A549 (cell line): ENCODE data around the gene PTPRG. TPM values are rescaled to one million over a fixed set of nuclear protein-coding genes. Genes with fewer than 3 reads are reported as not detected.

Experiments
- ATAC-seq, 2 experiments: fragments of 200-7000 bp in 1 of 2; fragments of >200 bp in 1 of 2; cut with Nextera tagmentation in 1 of 2; cut with Tn5 transposase in 1 of 2; 3 replicates each; pipeline versions ENCODE4 v1.8.0 to v1.9.1; 2018 to 2020; ENCODE audit warnings: mild to moderate bottlenecking in 1 of 2, moderate library complexity in 1 of 2
- CTCF ChIA-PET: fragments of 300-600 bp; sonication (Branson Sonifier 250); formaldehyde crosslinking; extraction: SDS; loops from one replicate; lab custom pipeline; 2021; ENCODE audit warnings: antibody characterized with exemption, inconsistent platforms; lab: Yijun Ruan, JAX
- POLR2A ChIA-PET: fragments of 350-600 bp; formaldehyde crosslinking; extraction: SDS; loops from one replicate; lab custom pipeline; 2021; ENCODE audit warnings: antibody characterized with exemption, inconsistent platforms; lab: Yijun Ruan, JAX
- DNase-seq, 2 experiments: peaks; one replicate each; pipeline versions ENCODE4 v3.0.0 to v3.0.0-alpha.2; 2011 to 2016; ENCODE audit warnings: low read depth in 1 of 2, low spot score in 1 of 2
- FAIRE-seq: peaks from 2 replicates; lab custom pipeline; 2011; peaks lifted over from hg19 to GRCh38; lab: Jason Lieb, UNC
- H3K27ac ChIP-seq, 2 experiments: fragments of >200 bp; sonication (Bioruptor Twin); formaldehyde crosslinking; 3 replicates each; pipeline ENCODE4 v1.5.1; 2016 to 2017
- H3K4me1 ChIP-seq: fragments of >200 bp; sonication (Bioruptor Twin); formaldehyde crosslinking; 3 replicates; pipeline ENCODE4 v1.6.1; 2016
- H3K4me2 ChIP-seq: fragments of >200 bp; sonication (Bioruptor Twin); formaldehyde crosslinking; 3 replicates; pipeline ENCODE4 v1.6.1; 2016
- H3K4me3 ChIP-seq: fragments of >200 bp; sonication (Bioruptor Twin); formaldehyde crosslinking; 3 replicates; pipeline ENCODE4 v1.5.1; 2016
- H3K9me3 ChIP-seq: fragments of >200 bp; sonication (Bioruptor Twin); formaldehyde crosslinking; 3 replicates; pipeline ENCODE4 v1.6.1; 2016
- ATOH8 ChIP-seq: fragments of 250-450 bp; sonication (Bioruptor Pico); IDR thresholded peaks from 2 replicates; pipeline ENCODE4 v1.5.0; 2020; ENCODE audit warnings: low read depth, mild to moderate bottlenecking, moderate library complexity
- CBX2 ChIP-seq: fragments of 200-600 bp; sonication (generic); IDR thresholded peaks from 2 replicates; pipeline ENCODE4 v1.6.1; 2016; ENCODE audit warnings: low read depth, mild to moderate bottlenecking, borderline replicate concordance
- CHD2 ChIP-seq: fragments of 150-350 bp; IDR thresholded peaks from 2 replicates; pipeline ENCODE4 v1.6.1; 2014; ENCODE audit warnings: low read length; ENCODE audit not compliant: partially characterized antibody
- EHMT2 ChIP-seq: fragments of 200-600 bp; sonication (generic); IDR thresholded peaks from 2 replicates; pipeline ENCODE4 v1.6.1; 2016; ENCODE audit warnings: antibody characterized with exemption, low read depth, mild to moderate bottlenecking, moderate library complexity
- FOSL2 ChIP-seq, 2 experiments: fragments of 450-650 bp in 1 of 2; fragments of >200 bp in 1 of 2; sonication (Bioruptor Twin) in 1 of 2; formaldehyde crosslinking; IDR thresholded peaks; 2 replicates each; pipeline versions ENCODE4 v1.5.0 to v1.6.1; 2016 to 2020; ENCODE audit warnings: mild to moderate bottlenecking in 1 of 2, moderate library complexity in 1 of 2
- GATA3 ChIP-seq: IDR thresholded peaks from 2 replicates; pipeline ENCODE4 v1.6.1; 2012; ENCODE audit warnings: borderline replicate concordance
- HDAC2 ChIP-seq: fragments of 200-600 bp; sonication (generic); IDR thresholded peaks from 2 replicates; pipeline ENCODE4 v1.6.1; 2016
- HOXA7 ChIP-seq: fragments of 250-450 bp; sonication (Bioruptor Pico); IDR thresholded peaks from 2 replicates; pipeline ENCODE4 v1.5.0; 2020; ENCODE audit warnings: mild to moderate bottlenecking, moderate library complexity
- JUN ChIP-seq, 2 experiments: fragments of >200 bp; sonication (Bioruptor Twin); formaldehyde crosslinking; IDR thresholded peaks; 2 replicates in 1 of 2; 3 replicates in 1 of 2; pipeline ENCODE4 v1.6.1; 2016 to 2017
- JUNB ChIP-seq: fragments of >200 bp; sonication (Bioruptor Twin); formaldehyde crosslinking; IDR thresholded peaks from 2 replicates; pipeline ENCODE4 v1.6.1; 2016
- MAZ ChIP-seq: fragments of 150-350 bp; IDR thresholded peaks from 2 replicates; pipeline ENCODE4 v1.6.1; 2014; ENCODE audit warnings: antibody characterized with exemption, low read depth, low read length, borderline replicate concordance
- MYC ChIP-seq: IDR thresholded peaks from 2 replicates; pipeline ENCODE4 v1.6.1; 2012; ENCODE audit warnings: mild to moderate bottlenecking, inconsistent platforms, low read length, improper control_type of control experiment, borderline replicate concordance
- POLR2AphosphoS2 ChIP-seq: conservative IDR thresholded peaks from 2 replicates; pipeline ENCODE4 v1.6.1; 2012; ENCODE audit warnings: low read length, improper control_type of control experiment, inconsistent platforms
- RARB ChIP-seq: fragments of 250-450 bp; sonication (Bioruptor Pico); IDR thresholded peaks from 2 replicates; pipeline ENCODE4 v1.8.0; 2021; ENCODE audit warnings: mild to moderate bottlenecking, moderate library complexity
- RNF2 ChIP-seq: fragments of 200-600 bp; sonication (generic); IDR thresholded peaks from 2 replicates; pipeline ENCODE4 v1.6.1; 2016; ENCODE audit warnings: low read depth, mild to moderate bottlenecking, antibody characterized with exemption, moderate library complexity, borderline replicate concordance
- SMC3 ChIP-seq: fragments of >200 bp; sonication (Bioruptor Twin); formaldehyde crosslinking; IDR thresholded peaks from 3 replicates; pipeline ENCODE4 v1.6.1; 2018; ENCODE audit warnings: inconsistent platforms
- TFCP2L1 ChIP-seq: fragments of 250-450 bp; sonication (Bioruptor Pico); IDR thresholded peaks from 2 replicates; pipeline ENCODE4 v1.5.0; 2021; ENCODE audit warnings: mild to moderate bottlenecking
- TP53 ChIP-seq: fragments of 250-450 bp; sonication (Bioruptor Pico); IDR thresholded peaks from 2 replicates; pipeline ENCODE4 v1.5.0; 2021; ENCODE audit warnings: mild to moderate bottlenecking, moderate library complexity
- ZFP36 ChIP-seq: fragments of 450-650 bp; IDR thresholded peaks from 2 replicates; pipeline ENCODE4 v1.6.1; 2014; ENCODE audit warnings: borderline replicate concordance; ENCODE audit not compliant: partially characterized antibody
- ZNF302 ChIP-seq: fragments of 250-450 bp; sonication (Bioruptor Pico); IDR thresholded peaks from 2 replicates; pipeline ENCODE4 v1.9.0; 2021; ENCODE audit warnings: inconsistent platforms, mild to moderate bottlenecking, moderate library complexity
- ZSCAN20 ChIP-seq: fragments of 250-450 bp; sonication (Bioruptor Pico); IDR thresholded peaks from 2 replicates; pipeline ENCODE4 v1.8.0; 2022; ENCODE audit warnings: mild to moderate bottlenecking, moderate library complexity
- WGBS: methylation state at CpG from one replicate; pipeline ENCODE4 v1.1.6; 2017; ENCODE audit errors: missing lambda C conversion rate; 5-methylcytosine and 5-hydroxymethylcytosine counted together
- polyA plus RNA-seq, 4 experiments: library from polyadenylated mRNA; depleted of rRNA in 3 of 4; stranded (reverse); fragments of >200 nt; fragmentation: RNase III in 1 of 4; extraction: RNeasy Plus Mini Kit Qiagen cat#74134 plus additional on column Dnase treatment in 1 of 4; gene quantifications; 2 replicates in 3 of 4; 3 replicates in 1 of 4; pipeline ENCODE4 v1.2.3, GENCODE V29; 2011 to 2017
- TF ChIP-seq, protein P1 (sequence below): IDR thresholded peaks from 2 replicates; pipeline ENCODE4 v1.6.1; 2012

Gene PTPRG
- polyA plus RNA-seq, 2 of the 4 experiments (the other 2 are of a cell fraction), result 4.5 to 4.8 TPM

- CTCF ChIA-PET, result no interaction called here
Observed at GRCh38 chr3:61761694-61762430, 200.5 kb downstream of the PTPRG start.

DNA sequence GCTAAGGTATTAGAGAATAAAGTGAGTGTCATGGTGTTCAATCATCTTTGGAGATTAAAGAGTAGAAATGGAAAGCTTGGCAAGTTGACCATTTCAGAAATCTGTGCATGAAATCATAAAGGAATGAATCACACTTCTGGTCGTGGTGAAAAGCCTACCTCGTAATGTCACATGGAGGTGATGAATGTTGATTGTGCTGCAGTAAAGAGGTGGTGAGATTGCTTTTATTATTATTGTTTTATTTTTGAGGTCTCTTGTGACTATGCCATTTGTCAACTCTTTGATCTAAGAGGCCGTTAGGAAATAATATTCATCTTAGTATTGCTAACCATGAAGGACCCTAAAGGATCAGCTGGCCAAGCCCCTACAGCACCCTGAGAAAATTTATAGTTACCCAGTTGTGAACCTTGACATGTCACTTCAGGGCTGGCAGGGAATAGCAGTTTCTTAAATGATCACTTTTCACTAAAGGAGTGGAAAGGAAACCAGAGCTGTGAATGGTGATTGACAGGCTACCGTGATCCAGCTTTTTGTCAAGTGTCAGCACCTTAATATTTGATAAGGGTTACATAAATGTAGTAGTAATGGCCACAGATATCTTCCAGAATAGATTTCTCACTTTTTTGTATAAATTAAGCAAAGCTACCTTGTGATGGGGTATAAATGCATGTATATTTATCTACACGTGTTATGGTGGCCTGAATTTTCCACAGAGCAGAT is 203.9 kb downstream of the PTPRG start:
- FAIRE-seq (no peak), DNase-seq (no peak), ATAC-seq (no peak)
- Histone ChIP-seq H3K27ac (no peak overlapping the region), H3K4me2 (no peak overlapping the region), H3K4me3 (no peak overlapping the region), H3K4me1 (no peaks in the 10 kb centered on the region), H3K9me3 (no peaks in the 10 kb centered on the region)
- CTCF ChIA-PET, result interaction anchor here (0.9 kb wide), 1 partner anchor 18 kb away, joined by 3 read pairs; no protein-coding TSS in a partner anchor
- 50% methylated on average over 5 of the region's 5 CpGs for WGBS
- POLR2A ChIA-PET, result no interaction called here
- TF ChIP-seq ZNF302, result no peak

More at GRCh38 chr3:61761694-61762430, 200.5 kb downstream of the PTPRG start:
- H3K4me1 ChIP-seq, result no peaks in the 10 kb centered on the region
- no peak for TF ChIP-seq GATA3
- no peak for TF ChIP-seq RNF2
- no peak for TF ChIP-seq HOXA7 (CRISPR knock-in tag)
- TF ChIP-seq TFCP2L1 (CRISPR knock-in tag), result no peak
- no peak for TF ChIP-seq CBX2
- no peak for TF ChIP-seq JUN (IDR thresholded peaks at IDR 0.05)
- no peak for TF ChIP-seq FOSL2 (IDR thresholded peaks at IDR 0.05)
- no peak for TF ChIP-seq FOSL2 (CRISPR knock-in tag; IDR thresholded peaks at IDR 0.05)
- no peak for TF ChIP-seq ZFP36
- TF ChIP-seq POLR2AphosphoS2, result no peak
- no peak for TF ChIP-seq MAZ
- no peak for TF ChIP-seq ATOH8 (CRISPR knock-in tag)
- ATAC-seq (no peak), FAIRE-seq (no peak), DNase-seq (no peak)
- no peaks in the 10 kb centered on the region for H3K9me3 ChIP-seq
- no peak overlapping the region for H3K27ac ChIP-seq
- no peak overlapping the region for H3K4me3 ChIP-seq
- WGBS, result 36% methylated on average over 8 of the region's 8 CpGs
- H3K4me2 ChIP-seq, result no peak overlapping the region
- POLR2A ChIA-PET, result no interaction called here

- ATAC-seq, result no peak
- ChIA-PET CTCF (no interaction called here), POLR2A (no interaction called here)
- H3K9me3 ChIP-seq, result no peaks in the 10 kb centered on the region
- H3K4me1 ChIP-seq, result no peaks in the 10 kb centered on the region
- H3K4me3 ChIP-seq, result no peak overlapping the region
- FAIRE-seq, result no peak
- H3K4me2 ChIP-seq, result no peak overlapping the region
- TF ChIP-seq CHD2 (no peak), TP53 (CRISPR knock-in tag) (no peak), HDAC2 (no peak), MYC (no peak), SMC3 (no peak), EHMT2 (no peak), JUNB (no peak), RNF2 (no peak), RARB (CRISPR knock-in tag) (no peak), ZSCAN20 (CRISPR knock-in tag) (no peak)
- TF ChIP-seq, protein P1, sequence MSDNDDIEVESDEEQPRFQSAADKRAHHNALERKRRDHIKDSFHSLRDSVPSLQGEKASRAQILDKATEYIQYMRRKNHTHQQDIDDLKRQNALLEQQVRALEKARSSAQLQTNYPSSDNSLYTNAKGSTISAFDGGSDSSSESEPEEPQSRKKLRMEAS, result no peak
- DNase-seq, result no peak
- WGBS, result 64% methylated on average over 4 of the region's 4 CpGs
- no peak overlapping the region for H3K27ac ChIP-seq
Observed at GRCh38 chr3:61768284-61769037, 207.1 kb downstream of the PTPRG start.
